Thyroid gland (tissue), 4 donors: ENCODE measurements around the gene POU2F3.

Experiments
- CTCF ChIP-seq, 6 experiments: fragments of 200-600 bp in 3 of 6; fragments of 450-650 bp in 3 of 6; sonication (generic) in 3 of 6; IDR thresholded peaks; one replicate each; pipeline ENCODE4 v1.5.1; 2016 to 2019; ENCODE audit warnings: antibody characterized with exemption in 6 of 6, mild to moderate bottlenecking in 2 of 6, inconsistent platforms in 1 of 6, moderate library complexity in 1 of 6
- POLR2A ChIP-seq, 2 donors: fragments of 450-650 bp; IDR thresholded peaks; one replicate each; pipeline ENCODE4 v1.6.1; 2017; ENCODE audit warnings: antibody characterized with exemption in 2 of 2, mild to moderate bottlenecking in 2 of 2, moderate library complexity in 1 of 2

DNA sequence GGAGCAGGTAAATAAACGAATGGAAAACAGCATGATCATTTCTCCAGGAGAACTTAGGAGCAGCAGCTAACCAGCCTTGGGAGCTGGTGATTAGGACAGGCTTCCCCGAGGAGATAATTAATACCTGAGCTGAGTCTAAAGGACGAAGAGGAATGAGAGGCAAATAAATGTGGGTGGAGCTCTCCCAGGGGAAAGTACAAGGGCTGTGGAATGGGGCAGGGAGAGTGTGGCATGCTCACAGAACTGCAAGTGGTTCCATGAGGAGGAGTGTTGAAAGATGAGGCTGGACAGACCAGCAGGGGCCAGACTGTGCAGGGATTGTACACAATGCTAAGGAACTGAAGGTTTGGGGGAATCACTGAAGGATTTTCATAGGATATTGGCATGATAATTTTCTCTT is 70.9 kb downstream of the POU2F3 start:
- TF ChIP-seq CTCF (IDR thresholded peaks at IDR 0.05) = no peak
- TF ChIP-seq POLR2A (IDR thresholded peaks at IDR 0.05) = no peak
